Colon (tissue), 2 donors: ENCODE measurements around the gene SMIM31.

Experiments
- FAIRE-seq: peaks from 2 replicates; lab custom pipeline; 2012; peaks lifted over from hg19 to GRCh38; lab: Jason Lieb, UNC
- donor health status: control.
- donor health status: control.

The SMIM31 gene

GRCh38 chr4:164789047-164789446 lies 35.1 kb downstream of the SMIM31 start:
- no peak for FAIRE-seq

- FAIRE-seq = peak; percentile 65
These were observed 36.3 kb downstream of the SMIM31 start for GRCh38 chr4:164790249-164790648.

DNA sequence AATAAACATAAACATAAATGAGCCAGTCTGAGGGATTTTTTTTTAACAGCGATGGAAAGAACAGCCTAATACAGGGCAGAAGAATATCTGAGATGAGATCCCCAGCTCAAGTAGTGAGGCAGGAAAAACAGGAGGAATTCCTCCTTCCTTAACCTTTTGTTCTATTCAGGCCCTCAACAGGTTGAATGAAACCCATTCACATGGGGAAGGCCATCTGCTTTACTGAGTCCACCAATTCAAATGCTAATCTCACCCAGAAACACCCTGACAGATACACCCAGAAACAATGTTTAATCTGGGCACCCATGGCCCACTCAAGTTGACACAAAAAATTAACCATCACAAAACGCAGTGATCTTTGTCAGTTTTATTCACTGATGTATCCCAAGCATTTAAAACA lies 45.5 kb downstream of the SMIM31 start:
- no peak for FAIRE-seq

DNA sequence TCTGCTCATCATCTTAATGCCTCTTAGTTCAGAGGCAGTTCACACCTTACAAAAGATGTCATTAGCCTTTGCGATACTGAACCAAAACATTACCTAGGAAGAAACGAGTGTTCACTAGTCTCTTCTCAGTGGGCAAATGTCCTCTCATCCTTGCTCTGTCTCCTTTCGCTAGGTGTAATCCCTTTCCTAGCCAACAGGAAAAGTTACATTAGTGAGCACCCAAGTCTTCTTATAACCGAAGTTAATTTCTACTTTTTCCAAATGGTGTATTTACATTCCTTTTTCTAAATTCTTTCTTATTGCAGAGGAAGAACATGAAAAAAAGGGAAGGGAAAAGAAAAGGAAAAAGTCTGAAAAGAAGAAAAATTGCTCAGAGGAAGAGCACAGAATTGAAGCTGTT lies 46.9 kb downstream of the SMIM31 start:
- no peak for FAIRE-seq

DNA sequence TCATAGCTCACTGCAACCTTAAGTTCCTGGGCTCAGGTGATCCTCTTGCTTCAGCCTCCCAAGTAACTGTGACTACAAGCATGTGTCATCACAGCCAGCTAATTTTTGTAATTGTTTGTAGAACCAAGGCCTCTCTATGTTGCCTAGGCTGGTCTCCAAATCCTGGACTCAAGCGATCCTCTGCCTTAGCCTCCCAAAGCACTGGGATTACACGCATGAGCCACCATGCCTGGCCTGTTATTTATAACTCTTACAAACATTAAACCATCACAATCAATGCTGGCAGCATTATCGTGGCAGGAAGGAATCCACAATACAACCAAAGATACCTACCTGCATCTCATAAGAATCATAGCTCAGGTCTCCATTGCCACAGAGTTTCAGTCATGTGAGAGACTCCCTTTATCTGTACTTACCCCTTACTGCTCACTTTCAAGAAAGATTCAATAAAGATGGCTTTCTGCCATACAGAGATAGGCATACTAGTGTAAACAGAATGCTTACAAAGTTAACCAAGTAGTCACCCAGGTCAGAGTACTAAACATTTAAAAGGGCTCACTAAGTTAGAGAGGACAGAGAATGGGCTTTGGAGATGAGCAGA lies 48.5 kb downstream of the SMIM31 start:
- no peak for FAIRE-seq

DNA sequence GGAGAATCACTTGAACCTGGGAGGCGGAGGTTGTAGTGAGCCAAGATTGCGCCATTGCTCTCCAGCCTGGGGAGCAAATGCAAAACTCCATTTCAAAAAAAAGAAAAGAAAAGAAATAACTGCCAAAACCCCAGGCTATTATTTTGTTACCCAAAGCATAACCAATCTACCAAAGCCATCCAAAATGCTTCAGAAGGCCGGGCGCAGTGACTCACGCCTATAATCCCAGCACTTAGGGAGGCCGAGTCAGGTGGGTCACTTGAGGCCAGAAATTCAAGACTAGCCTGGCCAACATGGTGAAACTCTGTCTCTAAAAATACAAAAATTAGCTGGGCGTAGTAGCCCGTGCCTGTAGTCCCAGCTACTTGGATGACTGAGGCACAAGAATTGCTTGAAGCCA lies 49.8 kb downstream of the SMIM31 start:
- no peak for FAIRE-seq

DNA sequence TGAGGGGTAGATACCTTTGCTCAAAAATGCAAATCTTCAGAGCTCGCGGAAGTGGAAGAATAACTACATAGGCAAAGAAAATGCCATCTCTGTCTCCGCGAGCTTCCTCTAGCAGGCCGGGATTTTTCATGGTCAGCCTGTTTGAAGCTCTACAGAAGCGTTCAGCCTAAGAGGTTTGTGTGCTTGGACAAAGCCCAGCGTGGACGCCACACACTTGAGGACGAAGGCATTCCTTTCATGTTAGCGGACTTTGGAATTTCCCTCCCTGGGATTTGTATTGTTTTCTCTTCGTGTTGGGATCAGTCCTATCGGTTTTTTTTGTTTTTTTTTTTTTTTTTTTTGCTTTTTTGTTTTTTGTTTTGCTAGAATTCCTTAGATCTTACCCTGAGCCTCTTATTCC lies 53.7 kb downstream of the SMIM31 start:
- no peak for FAIRE-seq

DNA sequence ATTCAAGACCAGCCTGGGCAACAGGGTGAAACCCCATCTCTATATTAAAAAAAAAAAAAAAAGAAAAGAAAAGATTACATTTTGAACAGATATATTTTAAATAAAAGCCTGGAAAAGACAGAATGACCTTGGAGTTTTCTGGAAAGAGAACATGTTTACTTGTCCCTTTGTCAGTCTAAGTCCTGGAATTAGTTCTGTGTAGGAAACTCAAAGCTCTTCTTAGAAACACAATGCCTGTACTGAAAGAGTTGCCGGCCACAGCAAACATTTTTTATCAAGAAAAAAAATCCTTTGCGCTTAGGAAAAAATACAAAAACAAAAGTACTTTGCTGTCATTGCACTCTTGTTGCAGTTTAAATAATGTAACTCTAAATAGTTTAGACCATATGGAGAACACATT lies 59.6 kb downstream of the SMIM31 start:
- FAIRE-seq = no peak

GRCh38 chr4:164815711-164816110 lies 61.8 kb downstream of the SMIM31 start:
- FAIRE-seq = no peak

- FAIRE-seq = no peak
These were observed 65.4 kb downstream of the SMIM31 start for GRCh38 chr4:164819366-164819765.

- no peak for FAIRE-seq
These were observed 67.8 kb downstream of the SMIM31 start for GRCh38 chr4:164821711-164822110.

- no peak for FAIRE-seq
These were observed 70.7 kb downstream of the SMIM31 start for GRCh38 chr4:164824581-164824980.

- no peak for FAIRE-seq
These were observed 75.0 kb downstream of the SMIM31 start for GRCh38 chr4:164828955-164829354.

- FAIRE-seq = no peak
These were observed 92.6 kb downstream of the SMIM31 start for GRCh38 chr4:164846566-164846965.

DNA sequence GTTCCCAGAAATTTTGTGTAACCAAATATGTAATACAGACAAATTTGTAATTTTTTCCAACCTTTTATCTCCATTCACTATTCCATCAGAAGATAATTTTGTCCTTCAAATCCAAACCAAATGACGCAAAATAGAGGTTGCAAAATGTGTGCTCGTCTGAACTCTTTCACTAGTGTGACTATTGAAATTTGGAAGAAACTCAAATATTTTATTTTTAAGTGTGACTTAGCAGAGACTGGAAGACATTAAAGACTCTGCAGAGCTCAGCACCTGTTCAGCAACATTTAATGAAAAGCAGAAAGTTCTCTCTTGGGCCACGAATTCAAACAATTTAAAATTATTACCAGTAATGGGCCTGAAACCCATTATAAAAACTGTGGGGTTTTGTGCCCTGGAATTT lies 93.1 kb downstream of the SMIM31 start:
- FAIRE-seq = no peak

GRCh38 chr4:164847967-164848649 lies 94.2 kb downstream of the SMIM31 start:
- no peak for FAIRE-seq
